GM19468 (cell line): ENCODE results near the gene HOXC5.
"Not testable (repeated sequence)": the region's sequence is repeated elsewhere in the genome, so short reads cannot be mapped to it uniquely, and the experiment has no call there.

Source experiments
- ATAC-seq: cut with Tn5 transposase; IDR thresholded peaks from one replicate; pipeline ENCODE4 v1.9.1; 2021; ENCODE audit warnings: mild to moderate bottlenecking, moderate library complexity, moderate number of reproducible peaks; ENCODE audit not compliant: unreplicated experiment; ENCODE audit errors: extremely low read depth

The HOXC5 gene

DNA sequence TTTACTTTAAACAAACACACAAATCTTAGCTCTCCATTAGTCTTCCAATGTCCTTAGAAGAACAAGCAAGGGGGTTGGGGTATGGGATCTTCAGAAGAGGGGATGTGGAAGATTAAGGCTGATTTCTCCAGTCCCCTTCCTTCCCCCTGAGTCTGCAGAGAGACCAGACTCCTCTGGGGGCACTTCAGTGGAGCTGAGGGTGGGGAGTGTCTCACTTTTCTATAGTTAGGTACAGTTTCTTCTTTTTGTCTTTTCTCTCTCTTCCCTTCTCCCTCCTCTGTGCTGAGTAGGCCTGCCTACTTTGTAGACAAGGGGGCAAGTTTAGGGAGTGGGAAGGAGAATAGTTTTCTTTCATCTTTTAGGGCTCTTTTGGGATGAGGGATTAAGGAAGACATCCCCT is 23.3 kb downstream of the HOXC5 start:
- ATAC-seq = no peak

DNA sequence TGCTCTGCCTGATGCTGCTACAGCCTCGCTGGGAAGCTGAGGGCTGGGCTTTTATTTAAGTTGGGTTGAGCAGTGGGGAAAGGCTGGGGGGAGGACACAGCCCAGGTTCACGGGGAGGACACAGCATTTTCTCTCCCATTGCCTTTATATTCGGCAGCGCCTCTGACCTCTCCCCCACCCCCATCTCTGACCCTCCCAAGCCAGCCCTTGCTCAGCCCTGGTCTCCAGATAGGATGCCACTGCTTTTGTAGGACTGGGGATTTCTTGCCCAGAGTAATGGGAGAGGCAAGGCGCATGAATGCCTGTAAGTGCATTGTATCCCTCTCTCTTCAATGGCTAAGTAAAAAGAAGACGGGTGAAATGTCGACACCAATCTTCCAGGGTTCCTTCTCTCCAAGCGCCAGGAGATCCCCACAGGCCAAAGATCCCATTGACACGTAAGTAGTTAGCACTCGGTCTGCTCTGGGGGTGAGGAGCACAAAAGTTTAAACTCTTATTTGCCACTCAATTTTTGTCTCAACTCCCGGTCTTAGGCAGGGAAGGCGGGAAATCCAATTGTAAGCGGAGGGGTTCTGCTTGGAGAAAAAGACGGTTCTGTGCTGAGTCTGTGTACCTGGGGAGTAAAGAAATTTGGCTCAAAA is 25.4 kb downstream of the HOXC5 start:
- ATAC-seq = no peak

DNA sequence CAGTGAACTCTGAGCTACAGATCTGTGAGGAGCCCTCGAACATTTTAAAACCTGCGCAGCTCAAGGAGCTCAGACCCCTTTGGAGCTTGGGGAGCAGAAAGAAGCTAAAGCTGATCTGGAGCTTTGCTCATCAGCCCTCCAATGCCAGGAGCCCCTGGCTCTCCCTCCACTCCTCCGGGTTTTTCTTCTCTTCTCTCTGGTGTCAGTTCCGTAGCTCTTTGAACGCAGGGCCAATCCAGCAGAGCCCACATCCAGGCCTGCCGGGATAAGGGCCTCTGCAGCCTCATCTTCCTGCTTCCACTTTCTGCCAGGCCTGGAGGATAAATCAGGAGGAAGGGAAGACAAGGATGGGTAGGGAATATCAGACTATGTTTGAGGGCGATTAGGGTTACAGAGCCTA is 26.8 kb downstream of the HOXC5 start:
- ATAC-seq = no peak

DNA sequence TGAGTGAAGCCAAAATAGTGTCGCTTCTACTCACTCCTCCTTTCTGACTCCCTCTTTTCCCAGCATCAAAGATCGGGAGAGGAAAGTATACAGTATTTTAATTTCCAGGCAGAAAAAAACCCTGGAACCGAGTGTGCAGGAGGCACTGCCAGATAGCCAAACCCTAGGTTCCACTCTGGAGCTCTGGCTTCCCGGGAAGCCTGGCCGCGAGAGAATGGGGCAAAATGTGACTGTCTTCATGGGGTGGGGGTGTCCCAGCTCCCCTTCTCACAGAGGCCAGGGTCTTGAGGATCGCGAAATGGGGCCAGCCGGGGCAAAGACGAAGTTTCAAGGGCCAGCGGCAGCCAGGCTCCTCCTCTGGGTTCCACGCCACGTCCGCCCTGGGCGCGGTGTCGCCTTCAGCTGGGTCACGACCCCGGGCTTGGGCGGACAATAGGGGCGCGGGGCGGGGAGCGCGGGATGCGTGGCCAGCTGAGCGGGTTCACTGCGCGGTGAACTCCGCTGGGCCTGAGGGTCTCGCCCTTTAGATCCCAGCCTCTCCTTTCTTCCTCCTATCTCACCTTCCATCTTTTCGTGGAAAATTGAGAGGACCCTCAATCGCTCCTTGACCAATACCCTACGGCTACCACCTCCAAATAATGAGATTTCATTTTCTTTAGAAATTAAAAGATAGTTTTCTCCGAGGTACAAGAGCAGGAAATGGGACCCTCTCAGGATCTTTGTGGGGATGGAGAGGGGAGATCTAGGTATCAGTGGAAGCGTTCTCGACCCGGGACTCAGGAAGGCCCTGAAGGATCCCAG is 27.5 kb downstream of the HOXC5 start:
- ATAC-seq = no peak

DNA sequence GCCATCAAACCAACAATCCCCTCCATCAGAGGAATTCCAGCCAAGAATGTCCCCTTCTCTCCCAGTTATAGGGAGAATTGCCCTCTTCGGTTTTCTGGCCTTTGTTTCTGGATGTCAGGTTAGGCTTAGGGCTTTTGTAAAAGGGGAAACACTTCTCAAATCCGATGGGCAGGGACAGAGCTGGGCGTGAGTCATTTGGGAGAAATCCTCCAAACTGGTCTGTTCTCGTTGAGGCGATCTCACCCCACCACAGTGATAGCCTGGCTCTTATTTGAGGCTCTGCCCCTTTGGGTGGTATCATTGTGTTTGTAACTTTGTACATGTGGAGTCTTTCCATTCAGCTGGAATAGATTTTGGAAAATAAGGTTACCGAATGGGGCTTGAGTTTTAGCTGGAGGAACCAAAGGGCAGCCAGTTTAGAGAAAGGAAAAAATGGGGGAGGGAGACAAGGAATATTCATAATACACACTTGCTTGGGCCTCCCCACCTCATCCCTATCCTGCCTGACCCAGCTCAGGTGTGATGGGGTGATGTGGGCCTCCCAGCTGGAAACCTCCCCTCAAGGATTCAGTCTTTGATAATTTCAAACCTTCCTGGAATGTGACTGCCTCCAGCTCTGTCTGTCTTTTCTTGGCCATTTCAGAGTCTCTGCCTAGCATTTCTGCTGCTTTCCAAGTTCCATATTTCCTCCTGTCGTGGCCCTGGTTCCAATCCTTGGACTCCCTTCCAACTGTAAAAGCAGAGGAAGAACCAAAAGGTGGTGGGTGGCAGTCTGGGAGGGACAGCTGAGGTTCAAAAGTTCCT is 28.3 kb downstream of the HOXC5 start:
- no peak for ATAC-seq

DNA sequence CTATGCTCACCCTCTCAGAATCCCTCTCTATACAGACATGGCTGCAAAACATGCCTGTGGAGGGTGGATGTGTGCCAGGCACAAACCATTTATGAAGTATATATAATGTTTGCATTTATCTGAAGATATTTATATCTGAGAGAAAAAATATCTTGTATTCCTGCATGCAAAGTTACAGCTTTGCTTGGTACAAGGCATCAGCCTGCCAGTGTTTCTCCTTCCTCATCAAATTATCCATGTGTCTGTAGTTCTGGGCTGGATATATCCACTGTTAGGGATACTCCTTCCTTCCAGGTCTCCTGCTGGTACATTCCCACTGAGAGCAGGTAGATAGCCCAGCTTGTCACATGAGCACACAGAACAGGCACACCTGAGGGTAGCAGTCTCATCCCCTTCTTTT is 32.8 kb downstream of the HOXC5 start:
- ATAC-seq = no peak

DNA sequence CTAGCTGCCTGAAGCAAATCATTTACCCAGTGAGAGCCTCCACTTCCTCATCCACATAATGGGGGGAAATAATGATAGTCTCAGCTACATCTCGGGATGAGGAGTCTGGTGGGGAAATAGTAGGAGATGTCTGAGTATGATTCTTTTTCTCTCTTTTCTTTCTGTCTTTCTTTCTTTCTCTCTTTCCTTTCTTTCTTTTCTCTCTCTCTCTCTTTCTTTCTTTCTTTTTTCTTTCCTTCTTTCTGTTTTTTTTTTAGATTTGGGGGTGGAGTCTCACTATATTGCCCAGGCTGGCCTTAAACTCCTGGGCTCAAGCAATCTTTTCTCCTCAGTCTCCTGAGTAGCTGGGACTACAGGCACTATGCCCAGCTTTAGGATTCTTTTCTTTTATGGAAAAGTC is 33.6 kb downstream of the HOXC5 start:
- no peak for ATAC-seq

DNA sequence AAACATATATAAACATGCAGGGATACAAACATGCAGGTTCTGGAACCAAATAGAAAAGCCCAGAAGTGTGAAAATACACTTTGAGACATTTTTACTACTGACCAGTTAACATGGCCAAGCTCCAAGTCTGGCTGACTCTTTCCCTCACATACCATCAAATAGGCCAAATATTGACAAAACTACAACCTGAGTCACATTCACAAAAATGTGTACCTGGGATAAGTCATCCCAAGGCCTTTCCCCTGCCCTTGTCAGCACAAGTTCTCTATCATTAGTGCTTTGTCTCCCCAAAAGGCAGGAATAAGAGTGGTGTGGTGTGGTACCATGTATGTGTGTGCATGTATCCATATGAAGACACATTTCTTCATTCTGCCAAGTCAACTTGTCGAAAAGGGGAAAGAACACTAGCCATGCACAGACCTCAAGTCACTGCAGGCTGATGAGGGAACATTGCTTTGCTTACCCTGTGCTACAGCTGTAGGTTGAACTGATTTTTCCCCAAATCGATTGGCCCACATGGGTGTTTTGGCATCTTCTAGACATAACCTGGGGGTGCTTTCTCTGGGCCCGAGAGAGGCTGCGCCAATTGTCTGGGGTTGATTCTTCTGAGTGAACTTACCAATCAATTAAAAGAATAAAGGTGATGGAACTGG is 35.7 kb downstream of the HOXC5 start:
- ATAC-seq = no peak

DNA sequence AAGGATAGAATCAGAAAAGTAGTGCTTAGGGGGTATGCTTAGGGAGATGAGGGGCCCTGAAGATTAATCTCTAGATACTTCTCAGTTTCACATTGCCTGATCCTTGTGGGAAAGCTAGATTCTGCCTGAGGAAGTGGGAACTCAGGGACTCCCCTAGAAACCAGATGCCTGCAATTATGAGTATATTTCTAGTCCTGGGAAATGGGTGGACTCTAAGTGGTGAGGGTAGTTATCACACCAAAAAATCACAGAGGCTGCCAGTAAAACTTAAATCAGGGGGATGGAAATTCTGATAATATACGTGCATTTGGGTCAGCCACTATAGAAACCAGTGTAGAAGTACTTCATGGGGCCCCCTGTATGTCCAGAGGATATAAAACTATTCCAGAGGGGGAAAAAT is 39.1 kb downstream of the HOXC5 start:
- no peak for ATAC-seq

DNA sequence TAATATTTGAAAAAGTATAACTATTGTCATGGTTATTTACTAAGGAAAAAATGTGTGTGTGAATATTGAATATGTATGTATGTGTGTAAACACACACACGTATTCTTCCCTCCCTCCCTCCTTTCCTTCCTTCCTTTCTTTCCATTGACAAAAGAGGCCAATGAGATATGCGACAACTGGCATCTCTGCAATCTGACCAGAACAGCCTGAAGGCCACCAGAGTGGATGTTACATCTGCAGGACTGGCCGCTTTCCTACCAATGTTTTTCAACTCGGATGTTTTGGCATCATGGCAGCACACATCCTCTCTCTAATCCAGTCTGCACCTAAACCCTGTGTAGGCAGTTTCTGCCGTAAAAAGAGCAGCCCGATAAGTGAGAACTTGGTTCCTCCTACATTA is 41.5 kb downstream of the HOXC5 start:
- ATAC-seq = no peak

DNA sequence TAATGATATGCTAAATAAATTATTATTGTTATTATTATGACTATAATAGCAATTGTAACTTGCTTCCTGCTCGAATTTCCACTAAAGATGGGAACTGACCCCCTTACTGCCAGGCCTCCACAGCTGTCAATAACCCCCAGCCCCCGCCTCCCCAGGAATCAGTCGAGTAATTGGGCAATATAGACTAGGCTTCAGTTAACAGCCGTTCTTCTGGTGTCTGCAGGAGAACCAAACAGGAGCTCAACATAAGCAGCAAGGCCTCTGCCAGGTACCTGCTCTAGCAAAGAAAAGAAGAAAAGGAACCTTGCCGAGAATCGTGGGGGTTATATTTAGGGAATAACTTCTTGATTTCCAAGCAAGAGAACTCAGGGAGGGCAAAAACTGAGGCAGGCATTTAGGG is 42.6 kb downstream of the HOXC5 start:
- ATAC-seq = no peak

DNA sequence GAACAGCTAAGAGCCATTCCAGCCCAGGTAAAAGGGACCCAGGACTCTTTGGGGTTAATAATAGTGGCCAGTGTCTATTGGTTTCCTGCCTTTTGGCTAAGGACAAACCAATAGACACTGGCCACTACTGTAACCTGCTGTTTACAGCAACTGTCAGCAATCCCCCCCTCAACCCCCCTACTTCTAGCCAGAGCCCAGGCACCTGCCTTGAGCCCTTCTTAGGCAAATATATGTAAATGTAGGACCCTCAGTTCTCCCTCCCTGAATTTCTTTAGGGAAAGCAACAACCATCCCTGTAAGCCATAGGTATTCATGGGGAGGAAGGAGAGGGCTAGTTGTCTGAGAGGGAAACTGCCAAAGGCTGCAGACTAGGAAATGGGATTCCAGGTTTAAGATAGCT is 43.1 kb downstream of the HOXC5 start:
- no peak for ATAC-seq

DNA sequence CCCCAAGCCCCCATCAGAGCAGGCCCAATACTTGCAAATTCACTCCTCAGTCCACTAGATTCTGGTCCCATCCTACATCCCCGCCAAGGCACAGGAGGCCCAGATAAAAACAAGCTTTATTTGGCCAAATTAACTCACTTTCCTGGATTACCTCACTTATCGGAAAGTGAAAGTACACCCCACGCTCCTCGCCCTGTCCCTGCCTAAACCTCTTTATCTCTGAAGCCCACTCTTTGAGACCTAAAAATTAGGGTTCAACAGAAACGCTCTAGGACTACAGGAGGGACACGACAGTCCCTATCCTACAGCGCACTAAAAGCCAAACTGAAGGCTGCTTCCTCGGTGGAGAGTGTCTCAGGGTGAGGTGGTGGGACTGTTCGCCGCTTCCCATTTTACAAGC is 45.0 kb downstream of the HOXC5 start:
- ATAC-seq = not testable (repeated sequence)

DNA sequence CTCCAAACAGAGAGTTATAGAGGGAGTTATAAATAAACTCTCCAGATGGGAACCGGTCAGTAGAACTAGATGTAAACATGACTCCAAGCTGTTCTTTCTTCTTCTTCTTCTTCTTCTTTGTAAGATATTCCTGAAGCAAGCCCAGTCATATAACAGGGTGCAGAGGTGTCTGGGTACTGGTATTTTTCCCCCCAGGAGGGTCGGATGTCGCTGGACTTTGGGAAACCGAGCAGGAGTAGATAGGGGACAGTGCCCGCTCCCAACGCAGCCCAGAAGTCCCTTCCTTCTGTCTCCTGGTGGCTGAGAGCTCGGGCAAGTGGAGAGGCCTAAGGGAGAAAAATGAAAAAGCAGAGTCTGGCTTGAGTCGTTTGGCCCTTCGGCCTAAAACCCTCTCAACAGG is 46.3 kb downstream of the HOXC5 start:
- not testable (repeated sequence) for ATAC-seq

DNA sequence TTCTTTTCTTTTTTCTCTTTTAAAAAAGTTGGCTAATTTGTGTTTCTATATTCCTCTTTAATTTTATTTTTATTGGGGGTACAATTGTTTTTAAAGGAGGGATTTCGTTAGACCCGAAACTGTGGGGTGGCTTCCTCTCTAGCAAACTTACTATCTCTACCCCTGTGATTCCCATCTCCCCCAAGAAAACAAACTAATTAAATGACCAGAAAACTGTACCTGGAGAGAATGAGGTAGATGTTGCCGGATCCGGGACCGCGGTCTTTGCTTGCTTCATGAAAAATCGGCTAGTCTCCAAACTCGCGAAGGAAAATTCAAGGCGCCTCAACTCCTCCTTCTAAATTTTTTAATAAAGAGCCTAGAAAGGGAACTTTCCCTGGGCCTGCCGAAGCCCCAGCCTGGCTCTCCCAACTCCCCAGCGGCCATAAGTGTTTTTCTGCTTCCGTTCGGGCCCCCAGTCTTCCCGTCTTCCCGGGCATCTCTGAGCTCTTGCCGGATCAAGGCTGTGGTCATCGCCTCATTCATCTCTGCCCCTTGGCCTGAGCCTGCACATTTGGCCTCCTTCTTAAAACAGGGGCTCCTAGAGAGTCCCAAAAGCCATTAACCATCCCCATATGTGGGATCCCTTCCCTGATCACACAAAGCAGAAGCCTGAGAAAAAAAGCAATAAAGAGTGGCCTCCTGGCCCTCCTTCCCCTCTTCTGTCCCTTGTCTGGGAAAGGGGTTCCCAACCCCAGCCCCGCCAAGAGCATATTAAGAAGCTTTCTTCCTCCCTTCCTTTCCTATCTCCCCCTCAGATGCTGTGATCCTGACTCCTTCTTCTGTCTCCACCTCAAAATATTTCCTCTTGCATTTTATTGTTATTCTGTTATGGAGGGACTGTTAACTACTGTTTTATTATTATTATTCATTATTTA is 47.4 kb downstream of the HOXC5 start:
- not testable (repeated sequence) for ATAC-seq

DNA sequence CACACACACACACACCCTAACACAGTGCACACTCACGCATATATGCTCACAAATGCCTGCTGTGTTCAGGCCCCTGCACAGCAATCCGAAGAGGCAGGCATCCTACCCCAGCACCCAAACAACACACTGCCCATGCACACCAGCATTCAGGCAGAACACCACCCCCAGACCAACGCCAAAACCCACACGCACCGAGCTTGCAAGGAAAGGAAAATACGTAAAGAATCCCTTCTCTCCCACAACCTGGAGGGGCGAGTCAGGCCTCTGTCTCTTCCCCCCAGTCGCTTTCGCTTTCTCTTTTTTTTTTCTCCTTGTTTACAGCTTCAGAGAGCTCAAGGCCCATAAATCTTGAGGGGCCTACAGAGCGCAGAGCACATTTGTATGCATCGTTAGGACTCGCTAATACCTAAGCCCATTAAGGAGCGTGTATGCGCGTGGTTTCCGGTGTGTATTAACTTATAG is 48.2 kb downstream of the HOXC5 start:
- not testable (repeated sequence) for ATAC-seq

DNA sequence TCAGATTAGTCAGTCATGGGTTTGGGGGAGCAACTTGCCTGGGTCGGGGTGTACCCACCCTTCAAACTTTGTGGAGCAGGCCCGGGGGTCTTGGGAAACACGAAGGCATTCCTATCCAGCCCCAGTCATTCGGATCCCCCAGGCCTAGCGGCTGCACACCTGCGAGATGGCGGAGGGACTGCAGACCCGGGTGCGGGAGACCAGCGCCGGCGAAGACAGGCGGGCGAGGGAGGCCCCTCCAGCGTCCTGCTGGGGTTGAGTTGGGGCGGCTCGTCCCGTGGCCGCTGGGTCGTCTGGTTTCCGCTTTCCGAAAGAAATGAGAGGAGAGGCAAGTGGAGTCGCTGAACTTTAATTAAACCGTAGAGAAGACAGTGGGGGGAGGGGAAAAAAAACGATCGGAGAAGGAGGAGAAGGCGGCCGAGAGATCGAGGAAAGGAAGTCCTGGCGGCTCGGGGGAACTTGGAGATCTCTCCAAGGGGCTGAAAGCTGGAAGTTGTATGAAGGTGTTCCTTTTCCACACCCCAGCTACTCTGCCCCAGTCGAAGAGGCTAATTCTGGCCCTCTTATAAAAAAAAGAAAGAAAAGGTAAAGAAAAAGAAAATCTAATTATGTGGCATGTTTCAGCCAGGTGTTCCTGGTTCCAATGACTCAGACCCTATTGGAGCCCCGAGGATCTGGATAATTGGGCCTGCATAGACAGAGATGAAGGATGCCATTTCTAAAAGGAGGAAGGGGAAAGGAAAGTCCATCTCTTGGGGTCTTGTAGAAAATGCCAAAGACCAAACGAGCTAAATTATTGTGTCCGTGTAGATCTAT is 48.9 kb downstream of the HOXC5 start:
- ATAC-seq = not testable (repeated sequence)

DNA sequence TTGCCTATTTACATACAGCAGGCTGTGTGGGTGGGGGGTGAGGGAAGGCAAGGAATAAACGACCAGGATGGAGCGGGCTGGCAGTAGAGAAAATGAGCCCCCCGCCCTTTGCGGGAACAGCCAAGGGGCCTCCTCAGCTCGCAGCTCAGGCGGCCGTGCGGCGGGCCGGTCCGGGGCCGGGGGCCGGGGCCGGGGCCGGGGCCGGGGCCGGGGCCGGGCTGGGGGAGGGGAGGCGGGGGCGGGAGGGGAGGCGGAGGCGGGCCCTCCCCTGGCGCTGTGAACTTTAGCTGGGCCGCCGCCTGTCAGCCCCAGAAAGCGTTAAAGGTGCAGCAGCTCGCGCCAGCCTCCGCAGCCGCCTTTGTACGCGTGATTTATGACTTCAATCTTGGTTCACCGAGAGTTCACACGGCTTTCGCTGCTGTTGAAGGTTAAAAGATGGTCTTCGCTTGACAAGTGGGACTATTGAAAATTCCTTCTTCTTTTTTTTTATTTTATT is 49.6 kb downstream of the HOXC5 start:
- no peak for ATAC-seq
